22Rv1 (cell line): ENCODE measurements around the gene SLIT3.

Experiments used
- ZFX ChIP-seq: fragments of 450-650 bp; IDR thresholded peaks from 2 replicates; pipeline ENCODE4 v1.6.1; 2017; ENCODE audit warnings: antibody characterized with exemption, borderline replicate concordance
- TF ChIP-seq, protein P1 (sequence below): fragments of 450-650 bp; IDR thresholded peaks from 2 replicates; pipeline ENCODE4 v1.5.1; 2017; ENCODE audit warnings: mild to moderate bottlenecking

DNA sequence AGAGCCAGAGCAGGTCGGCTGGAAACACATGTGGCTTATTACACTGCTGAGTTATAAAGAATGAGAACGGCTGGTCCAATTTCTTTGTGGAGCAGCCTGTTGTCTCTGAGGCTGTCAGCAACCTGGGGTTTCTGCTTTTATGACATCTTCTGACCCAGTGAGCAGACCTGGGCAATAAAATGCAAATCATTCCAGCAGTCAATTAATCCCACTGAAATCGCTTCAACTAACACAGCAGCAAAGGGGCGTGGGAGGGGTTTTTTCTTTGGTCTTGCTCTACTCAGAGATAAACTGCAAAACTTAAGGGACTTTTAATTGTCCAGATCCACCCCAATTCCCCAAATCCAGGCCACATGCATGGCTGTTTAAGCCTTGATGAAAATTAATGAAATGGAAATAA, 215.7 kb downstream of the SLIT3 start:
- TF ChIP-seq, protein P1, sequence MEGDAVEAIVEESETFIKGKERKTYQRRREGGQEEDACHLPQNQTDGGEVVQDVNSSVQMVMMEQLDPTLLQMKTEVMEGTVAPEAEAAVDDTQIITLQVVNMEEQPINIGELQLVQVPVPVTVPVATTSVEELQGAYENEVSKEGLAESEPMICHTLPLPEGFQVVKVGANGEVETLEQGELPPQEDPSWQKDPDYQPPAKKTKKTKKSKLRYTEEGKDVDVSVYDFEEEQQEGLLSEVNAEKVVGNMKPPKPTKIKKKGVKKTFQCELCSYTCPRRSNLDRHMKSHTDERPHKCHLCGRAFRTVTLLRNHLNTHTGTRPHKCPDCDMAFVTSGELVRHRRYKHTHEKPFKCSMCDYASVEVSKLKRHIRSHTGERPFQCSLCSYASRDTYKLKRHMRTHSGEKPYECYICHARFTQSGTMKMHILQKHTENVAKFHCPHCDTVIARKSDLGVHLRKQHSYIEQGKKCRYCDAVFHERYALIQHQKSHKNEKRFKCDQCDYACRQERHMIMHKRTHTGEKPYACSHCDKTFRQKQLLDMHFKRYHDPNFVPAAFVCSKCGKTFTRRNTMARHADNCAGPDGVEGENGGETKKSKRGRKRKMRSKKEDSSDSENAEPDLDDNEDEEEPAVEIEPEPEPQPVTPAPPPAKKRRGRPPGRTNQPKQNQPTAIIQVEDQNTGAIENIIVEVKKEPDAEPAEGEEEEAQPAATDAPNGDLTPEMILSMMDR: no peak
- TF ChIP-seq ZFX: no peak
